DMS53 (cell line): Measurements from ENCODE around the gene ZCCHC2.

Experiments used
- DNase-seq: peaks from one replicate; lab custom pipeline; 2025; lab: John Stamatoyannopoulos, UW

ZCCHC2 gene

DNA sequence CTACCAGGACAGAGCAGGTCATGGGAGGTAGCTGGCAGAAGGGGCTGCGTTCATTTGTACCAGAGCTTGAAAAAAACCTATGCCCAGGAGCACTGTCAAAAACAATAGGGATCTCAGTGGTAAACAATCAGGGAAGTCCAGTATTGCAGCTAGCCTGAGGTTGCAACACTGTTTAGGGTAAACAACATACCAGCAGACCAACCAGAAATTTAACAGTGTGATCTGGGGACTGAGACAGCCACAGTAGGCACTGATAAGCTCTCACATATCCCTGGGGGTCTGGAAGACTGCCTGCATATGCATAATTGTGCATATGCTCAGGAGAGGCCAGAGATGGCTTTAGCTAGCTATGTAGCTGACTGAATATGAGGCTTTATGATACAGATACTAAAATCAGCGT, 12.0 kb upstream of the ZCCHC2 start:
- DNase-seq: no peak

DNA sequence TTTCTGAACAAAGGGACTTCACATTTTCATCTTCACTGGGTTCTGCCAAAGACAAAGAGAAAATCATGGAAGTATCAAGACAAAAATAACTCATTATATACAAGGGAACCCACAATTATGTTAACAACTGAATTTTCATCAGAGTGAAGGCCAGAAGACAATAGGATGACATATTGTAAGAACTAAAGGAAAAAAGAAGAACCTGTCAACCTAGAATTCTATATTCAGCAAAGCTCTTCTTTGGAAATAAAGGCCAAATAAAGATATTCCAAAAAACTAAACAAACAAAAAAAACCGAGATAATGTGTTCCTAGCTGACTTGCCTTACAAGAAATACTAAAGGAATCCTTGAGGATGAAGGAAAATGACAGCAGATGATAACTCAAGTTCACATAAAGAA, 10.3 kb upstream of the ZCCHC2 start:
- DNase-seq: no peak

DNA sequence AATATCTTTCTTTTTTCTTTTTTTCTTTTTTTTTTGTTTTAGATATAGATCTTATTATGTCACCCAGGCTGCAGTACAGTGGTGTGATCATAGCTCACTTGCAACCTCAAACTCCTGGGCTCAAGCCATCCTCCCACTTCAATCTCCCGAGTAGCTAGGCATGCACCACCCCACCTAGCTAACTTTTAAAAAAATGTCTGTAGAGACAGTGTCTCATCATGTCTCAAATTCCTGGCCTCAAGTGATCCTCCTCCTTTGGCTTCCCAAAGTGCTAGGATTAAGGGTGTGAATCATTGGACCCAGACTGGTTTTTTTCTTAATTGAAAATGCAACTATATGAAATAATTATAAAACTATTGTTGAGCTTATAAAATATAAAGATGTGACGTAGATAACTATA, 9.8 kb upstream of the ZCCHC2 start:
- no peak for DNase-seq

DNA sequence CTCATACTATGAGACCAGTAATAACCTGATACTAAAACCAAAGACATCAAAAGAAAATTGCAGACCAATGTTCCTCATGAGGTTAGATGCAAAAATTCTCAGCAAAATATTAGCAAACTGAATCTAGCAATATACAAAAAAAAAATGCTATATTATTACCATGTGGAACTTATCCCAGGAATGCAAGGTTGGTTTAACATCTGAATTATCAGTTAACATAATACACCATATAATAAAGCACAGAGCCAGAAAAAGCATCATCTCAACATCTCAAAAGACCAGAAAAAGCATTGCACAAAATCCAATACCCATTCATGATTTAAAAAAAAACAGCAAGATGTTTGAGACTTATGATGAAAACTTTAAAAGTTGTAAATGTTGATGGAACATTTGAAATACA, 8.3 kb upstream of the ZCCHC2 start:
- DNase-seq: no peak

DNA sequence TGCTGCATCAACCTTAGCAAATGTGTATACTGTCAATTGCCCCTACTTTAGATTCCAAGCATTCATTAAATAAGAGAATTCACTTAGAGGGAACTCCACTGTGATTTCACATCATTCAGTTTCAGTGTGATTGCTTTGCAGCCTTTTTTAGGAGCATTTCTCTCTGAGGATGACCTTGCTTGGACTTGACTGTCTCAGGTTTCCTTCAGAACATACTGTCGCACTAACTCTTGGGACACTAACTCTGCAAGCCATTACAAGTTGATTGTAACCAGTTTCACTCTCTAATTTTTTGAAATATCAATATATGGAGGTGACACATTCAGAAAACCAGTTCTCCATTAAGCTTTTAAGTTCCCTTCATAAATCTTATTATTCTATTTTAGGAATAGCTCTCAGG, 6.6 kb upstream of the ZCCHC2 start:
- no peak for DNase-seq

DNA sequence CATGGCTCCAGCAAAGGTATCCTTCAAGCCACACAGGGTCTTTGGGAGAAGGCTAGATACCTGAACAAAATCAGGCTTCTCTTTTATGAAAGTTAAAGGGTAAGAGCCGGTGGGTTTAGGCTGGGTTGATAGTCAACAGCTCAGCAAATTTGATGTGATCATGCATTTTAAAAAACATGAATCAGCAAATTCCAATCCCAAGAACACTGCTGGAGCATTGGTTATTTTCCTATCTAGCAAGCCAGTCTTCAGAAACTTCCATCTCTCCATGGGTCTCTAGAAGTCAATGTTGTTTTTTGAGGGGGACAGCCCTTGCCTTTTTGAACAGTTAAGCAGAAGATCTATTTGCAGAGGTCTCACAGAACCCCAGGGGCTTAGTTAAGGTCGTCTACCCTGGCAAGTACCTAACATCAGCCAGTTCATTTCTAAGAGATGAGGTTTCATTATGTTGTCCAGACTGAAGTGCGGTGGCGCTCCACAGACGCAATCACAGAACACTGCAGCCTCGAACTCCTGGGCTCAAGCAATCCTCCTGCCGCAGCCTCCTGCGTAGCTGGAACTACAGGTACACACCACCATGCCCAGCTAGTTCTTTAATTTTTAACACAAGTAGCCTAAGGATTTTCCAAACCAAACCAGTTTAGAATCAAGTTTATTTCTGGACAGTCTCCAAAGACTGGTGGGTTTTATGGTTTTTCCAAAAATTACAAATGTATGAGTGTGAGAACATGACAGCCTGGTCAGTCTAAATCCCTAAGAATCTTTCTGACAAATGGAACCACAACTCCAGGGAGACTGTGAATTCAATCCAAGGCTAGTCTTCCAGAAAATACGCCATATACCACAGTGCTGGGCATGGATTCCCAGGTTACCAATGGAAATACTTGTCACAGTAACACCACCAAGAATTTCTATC, 4.1 kb upstream of the ZCCHC2 start:
- no peak for DNase-seq

DNA sequence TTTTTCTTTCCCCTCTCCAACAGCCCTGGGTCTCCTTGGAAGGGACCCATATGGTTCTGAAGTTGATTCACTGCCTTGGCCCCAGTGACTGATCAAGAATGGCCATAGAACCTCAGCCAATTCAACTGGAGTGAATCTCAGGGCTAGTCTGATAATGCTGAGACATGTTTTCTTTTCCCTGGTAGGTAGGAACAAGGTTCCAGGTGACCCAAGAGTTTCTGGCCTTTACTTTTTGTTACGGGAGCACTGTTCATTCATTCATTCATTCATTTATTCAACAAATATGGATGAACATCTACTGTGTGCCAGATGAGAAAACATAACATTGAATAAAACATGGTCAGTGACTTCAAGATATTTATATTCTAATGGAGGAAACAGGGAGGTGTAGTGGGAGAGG, 3.1 kb upstream of the ZCCHC2 start:
- DNase-seq: no peak

DNA sequence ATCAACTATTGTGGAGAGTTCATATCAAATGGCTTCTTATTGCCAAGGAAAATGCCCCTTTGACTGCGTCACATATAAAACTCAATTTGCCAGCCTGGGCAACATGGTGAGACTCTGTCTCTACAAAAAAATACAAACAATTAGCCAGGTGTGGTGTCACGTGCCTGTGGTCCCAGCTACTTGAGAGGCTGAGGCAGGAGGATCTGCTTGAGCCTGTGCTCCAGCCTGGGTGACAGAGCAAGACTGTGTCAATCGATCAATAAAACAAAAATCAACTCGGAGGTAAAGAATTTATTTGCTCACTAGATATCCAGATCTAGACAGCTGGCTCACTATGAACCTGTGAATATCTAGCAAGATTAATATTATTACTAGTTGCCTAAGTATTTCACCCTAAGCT, 1.7 kb upstream of the ZCCHC2 start:
- DNase-seq: peak; percentile 22

DNA sequence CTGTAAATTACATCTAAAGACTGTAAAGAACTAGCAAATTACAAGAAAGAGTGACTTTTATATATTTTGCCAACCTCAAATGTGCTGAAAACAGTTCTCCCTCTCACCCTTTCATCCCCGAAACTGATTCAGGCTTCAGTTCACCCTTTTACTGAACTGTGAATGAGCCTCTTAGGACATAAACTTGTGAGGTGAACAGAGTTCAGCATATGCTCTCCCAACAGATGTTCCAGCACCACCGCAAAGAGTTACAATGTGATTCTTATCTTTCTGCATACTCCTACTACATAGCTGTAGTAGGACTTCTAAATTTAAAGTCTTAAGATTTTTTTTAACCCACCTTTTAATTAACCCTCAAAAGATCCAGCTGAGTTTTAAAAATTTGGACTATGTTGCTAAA, 1.2 kb upstream of the ZCCHC2 start:
- peak; percentile 22 for DNase-seq

DNA sequence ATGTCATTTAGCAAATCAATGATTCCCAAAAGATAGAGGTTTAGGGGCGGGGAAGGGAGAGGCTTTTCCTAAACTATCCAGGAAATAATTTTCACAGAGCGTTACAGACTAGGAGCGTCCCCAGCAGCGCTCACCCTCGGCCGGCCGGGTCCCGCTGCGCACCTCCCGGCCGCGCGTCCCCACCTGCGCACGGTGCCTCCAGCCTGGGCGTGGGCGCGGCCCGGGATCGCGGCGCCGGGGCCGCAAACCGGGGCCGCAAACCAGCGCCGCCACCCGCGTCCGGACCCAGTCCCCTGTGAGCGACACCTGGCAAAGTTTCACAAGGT, 684 bp upstream of the ZCCHC2 start:
- peak; percentile 89 for DNase-seq

DNA sequence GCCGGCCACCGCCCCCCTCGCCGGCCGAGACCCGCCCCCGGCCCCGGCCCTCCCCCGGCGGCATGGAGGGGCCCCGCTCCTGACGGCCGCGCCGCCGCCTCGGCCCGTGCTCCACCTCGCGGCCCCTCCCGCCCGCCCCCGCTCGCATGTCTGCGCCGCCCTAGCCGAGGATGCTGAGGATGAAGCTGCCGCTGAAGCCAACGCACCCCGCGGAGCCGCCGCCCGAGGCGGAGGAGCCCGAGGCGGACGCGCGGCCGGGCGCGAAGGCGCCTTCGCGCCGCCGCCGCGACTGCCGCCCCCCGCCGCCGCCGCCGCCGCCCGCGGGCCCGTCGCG, 397 bp downstream of the ZCCHC2 start:
- no peak for DNase-seq

DNA sequence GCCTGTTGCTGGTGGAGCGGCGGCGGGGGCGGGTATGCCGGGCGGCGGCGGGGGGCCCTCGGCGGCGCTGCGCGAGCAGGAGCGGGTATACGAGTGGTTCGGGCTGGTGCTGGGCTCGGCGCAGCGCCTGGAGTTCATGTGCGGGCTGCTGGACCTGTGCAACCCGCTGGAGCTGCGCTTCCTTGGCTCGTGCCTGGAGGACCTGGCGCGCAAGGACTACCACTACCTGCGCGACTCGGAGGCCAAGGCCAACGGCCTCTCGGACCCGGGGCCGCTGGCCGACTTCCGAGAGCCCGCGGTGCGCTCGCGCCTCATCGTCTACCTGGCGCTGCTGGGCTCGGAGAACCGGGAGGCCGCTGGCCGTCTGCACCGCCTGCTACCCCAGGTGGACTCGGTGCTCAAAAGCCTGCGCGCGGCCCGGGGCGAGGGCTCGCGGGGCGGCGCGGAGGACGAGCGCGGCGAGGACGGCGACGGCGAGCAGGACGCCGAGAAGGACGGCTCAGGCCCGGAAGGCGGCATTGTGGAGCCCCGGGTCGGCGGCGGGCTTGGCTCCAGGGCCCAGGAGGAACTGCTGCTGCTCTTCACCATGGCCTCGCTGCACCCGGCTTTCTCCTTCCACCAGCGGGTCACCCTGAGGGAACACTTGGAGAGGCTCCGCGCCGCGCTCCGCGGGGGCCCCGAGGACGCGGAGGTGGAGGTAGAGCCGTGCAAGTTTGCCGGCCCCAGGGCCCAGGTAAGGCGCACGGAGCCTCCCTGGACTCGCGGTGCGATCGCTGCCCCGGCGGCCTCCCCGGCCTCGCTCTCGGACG, 1.0 kb downstream of the ZCCHC2 start:
- peak; percentile 90 for DNase-seq

DNA sequence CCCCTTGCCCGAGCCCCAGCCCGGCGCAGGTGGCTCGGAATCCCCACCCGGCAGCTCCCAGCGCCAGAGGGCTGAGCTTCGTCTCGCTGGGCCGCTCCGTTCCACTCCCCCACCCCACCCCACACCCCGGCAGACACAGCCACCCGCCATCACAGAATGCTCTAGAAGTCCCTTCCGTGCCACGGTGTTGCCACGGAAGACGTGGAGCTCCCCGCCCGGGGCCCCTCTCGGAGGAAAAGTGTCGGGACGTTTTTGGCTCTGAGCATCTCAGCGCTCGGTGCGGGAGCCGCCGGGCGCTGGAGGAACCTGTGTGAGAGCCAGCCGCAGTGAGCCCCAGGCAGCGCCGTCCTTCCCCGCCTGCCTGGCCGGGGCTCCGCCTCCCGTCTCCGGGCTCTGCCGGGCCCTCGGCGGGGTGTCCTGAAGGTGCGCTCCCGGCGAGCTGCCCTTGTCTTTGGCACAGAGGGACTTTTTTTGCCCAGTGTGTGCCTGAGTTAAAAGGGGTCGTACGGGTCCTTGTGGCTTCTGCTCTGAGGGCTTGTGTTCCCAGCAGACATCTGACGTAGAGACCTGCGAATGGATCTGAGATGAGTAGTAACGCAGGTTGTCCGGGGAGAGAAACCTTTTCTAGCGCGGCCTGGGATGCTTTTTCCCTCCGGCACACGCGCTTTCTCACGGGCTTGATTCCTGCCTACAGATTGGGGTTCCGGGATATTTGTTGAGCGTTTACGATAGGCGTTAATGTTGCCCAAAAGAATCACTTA, 1.8 kb downstream of the ZCCHC2 start:
- DNase-seq: peak; percentile 91

DNA sequence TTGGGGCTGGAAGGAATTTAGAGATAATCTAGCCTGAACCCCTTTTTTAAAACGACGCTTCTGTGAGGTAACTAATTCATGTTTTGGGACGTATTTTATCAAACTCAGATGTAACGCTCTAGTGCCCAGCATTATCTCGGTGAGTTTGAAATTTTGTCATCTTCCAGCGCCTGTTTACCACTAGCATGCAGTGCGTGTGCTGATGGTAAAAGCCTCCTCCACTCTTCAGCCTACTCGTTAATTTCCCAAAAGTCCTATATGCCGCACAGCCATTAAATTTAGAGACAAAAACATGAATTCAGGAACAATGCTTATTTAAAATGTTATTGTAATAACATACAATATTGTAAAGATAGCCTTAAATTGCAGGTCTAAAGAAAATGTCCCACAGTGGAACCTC, 2.8 kb downstream of the ZCCHC2 start:
- DNase-seq: peak; percentile 53

DNA sequence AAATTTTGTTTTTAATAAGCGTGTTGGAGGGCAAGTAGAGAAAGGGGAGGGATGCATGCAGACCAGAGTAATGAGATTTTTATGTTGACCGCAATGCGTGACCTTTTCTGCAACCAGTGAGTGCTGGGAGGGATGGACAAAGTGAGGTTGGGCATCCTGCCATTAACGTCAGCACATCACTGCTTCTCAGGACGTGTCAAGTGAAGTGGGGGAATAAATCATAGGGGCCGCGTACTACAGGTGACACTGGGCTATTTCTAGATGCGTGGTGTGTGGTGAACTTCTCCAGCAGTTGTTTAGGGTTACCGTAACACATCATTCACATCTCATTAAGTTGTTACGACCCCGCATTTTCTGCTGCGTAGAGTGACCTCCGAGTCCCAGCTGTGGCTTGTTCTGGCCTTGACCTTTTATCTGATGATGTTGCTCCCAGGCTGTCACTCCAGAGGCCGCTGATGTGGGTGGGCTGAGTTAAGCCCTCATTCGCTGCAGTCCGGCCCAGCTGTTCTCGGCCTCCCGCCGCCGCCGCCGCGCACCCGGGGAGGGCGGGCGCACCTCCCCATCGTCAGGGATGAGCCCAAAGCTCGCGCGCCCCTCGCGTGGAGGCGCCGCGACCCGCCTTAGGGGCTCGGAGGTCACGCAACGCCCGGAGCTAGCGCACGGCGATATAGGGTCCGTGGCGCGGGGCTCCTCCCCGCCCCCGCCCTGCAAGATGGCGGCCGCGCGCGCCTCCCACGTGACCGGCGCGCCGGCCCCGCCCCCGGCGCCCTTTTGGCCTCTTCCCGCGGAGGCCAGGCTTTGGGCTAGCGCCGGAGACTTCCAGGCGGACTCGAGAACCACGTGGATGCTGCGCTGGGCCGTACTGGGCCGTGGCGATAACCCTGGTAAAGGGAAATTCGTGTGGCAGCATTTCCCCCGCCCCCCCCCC, 3.5 kb downstream of the ZCCHC2 start:
- DNase-seq: peak; percentile 99

DNA sequence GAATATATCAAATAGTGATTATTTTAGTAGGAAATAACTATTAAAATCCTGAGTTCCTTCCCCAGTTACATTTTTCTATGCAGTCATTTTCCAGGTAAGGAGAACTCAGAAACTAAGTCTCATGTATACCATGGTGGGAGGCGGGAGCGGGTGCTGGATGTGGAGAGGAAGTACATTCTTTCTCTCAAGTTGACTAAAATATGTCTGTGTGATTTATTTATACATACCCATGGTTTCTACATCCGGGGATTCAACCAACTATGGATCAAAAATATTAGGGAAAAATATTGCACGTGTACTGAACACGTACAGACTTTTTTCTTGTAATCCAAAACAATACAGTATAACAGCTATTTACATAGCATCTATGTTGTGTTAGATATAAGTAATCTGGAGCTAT, 6.8 kb downstream of the ZCCHC2 start:
- DNase-seq: no peak

DNA sequence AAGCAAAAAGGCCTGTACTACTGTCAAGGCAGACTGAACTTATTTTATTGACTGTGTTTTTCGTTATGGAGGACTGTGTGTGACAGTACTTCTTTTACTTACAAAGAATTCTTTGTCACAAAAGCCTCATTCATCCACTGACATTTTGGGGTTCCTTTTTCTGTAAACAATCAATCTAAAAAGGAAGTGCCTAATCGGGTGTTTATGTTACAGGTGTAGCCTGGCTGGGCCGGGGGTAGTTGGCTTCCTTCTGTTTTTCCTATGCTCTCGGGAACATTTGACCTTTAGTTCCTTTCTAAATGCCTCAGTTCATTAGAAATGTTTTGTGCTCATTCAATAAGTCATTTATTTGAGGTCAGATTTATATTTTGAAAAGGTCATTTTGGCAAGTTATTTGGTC, 8.3 kb downstream of the ZCCHC2 start:
- DNase-seq: no peak

DNA sequence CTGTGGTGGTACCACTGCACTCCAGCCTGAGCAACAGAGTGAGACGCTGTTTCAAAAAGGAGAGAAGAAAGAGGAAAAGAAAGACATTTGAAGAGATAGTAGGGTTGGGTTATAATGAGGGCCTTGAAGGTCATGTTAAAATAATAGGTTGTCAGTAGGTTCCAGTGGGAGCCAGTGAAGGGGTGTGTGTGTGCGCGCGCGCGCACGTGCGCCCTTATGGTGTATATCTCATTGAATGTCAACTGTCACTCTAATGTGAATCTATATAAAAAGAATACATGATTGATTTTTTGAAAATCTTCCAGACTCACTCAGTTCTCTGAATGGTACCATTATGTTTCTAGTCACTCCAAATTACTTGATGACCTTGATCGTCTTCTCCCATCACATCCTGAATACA, 9.1 kb downstream of the ZCCHC2 start:
- DNase-seq: no peak

DNA sequence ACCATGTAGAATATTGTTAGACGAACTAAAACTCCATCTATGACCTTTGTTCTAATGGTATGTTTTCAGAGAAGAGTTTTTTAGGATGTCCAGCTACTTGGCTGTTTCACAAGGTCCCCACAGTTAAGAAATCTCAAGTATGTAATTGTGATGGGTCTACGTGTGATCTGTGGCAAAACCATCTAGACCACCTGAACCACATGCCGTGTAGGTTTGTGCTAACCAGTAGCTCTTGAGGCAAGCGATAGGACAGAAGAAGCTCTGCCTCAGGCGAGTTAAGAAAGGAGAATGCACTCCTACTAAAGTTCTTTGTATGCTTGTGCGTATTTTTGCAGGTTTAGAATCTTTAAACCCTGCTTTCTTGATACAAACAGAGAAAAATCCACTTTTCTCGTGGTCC, 13.2 kb downstream of the ZCCHC2 start:
- no peak for DNase-seq

DNA sequence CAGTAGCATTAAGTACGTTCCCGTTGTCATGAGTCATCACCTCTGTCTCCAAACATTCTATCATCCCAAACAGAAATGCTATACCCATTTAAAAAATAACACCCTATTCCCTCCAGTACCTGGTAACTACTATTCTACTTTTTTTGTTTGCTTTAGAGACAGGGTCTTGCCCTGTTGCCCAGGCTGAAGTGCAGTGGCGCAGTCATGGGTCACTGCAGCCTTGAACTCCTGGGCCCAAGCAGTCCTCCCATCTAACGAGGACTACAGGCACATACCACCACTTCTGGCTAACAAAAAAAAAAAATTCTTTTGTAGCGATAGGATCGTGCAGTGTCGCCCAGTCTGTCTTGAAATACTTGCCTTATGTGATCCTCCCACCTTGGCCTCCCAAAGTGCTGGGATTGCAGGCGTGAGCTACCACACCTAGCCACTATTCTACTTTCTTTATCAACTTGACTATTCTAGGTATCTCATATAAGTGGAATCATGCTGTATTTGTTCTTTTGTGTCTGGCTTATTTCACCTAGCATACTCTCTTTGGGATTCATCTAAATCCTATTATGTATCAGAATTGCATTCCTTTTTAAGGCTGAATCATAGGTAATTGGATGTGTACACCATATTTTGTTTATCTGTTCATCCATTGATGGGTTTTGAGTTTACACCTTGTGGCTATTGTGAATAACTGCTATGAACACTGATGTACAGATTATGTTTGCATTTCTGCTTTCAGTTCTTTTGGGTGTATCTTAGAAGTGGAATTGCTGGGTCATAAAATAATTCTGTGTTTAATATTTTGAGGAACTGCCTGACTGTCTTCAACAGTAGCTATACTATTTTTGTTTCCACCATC, 14.4 kb downstream of the ZCCHC2 start:
- no peak for DNase-seq

DNA sequence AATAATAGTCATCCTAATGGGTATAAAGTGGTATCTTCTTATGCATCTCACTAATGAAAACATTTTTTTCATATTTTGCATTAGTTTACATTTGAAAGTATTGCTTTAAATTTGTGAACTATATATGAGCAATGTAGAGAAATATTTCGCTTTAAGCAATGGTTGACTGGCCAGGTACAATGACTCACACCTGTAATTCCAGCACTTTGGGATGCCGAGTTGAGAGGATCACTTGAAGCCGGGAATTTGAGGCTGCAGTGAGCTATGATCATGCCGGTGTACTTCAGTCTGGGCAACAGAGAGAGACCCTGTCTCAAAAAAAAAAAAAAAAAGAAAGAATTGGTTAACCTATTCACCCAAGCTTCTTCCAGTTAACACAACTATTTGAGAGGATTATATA, 15.1 kb downstream of the ZCCHC2 start:
- DNase-seq: no peak
